Lung microvascular endothelial cell (primary cell): Measurements from ENCODE around the gene PTCRA. TPM values are rescaled to one million over a fixed set of nuclear protein-coding genes. Genes with fewer than 3 reads are reported as not detected.
"Not testable (repeated sequence)": the region's sequence is repeated elsewhere in the genome, so short reads cannot be mapped to it uniquely, and the experiment has no call there.

ENCODE experiments used
- DNase-seq, 2 donors: peaks; one replicate each; pipeline versions ENCODE4 v3.0.0 to v3.0.0-alpha.2; 2010; ENCODE audit warnings: low read depth in 2 of 2
- total RNA-seq: library from RNA; depleted of rRNA; stranded (reverse); fragments of >200 nt; gene quantifications from 2 replicates; pipeline ENCODE4 v1.2.1, GENCODE V29; 2014

PTCRA gene
- total RNA-seq, 1 donor from 2014 or later = not detected

GRCh38 chr6:42902429-42903263 lies 13.2 kb upstream of the PTCRA start:
- not testable (repeated sequence) for DNase-seq

GRCh38 chr6:42904467-42904866 lies 11.4 kb upstream of the PTCRA start:
- DNase-seq = no peak

- DNase-seq = no peak
Observed at GRCh38 chr6:42907336-42907735, 8.5 kb upstream of the PTCRA start.

GRCh38 chr6:42909835-42910234 lies 6.0 kb upstream of the PTCRA start:
- DNase-seq = no peak

GRCh38 chr6:42911171-42912021 lies 4.5 kb upstream of the PTCRA start:
- no peak for DNase-seq

GRCh38 chr6:42914546-42914945 lies 1.3 kb upstream of the PTCRA start:
- no peak for DNase-seq

- DNase-seq = no peak
Observed at GRCh38 chr6:42916288-42916687, 435 bp downstream of the PTCRA start.

GRCh38 chr6:42921801-42922200 lies 5.9 kb downstream of the PTCRA start:
- DNase-seq = no peak

GRCh38 chr6:42923666-42924065 lies 7.8 kb downstream of the PTCRA start:
- peak; percentile 17 to 29 for DNase-seq

GRCh38 chr6:42925248-42925857 lies 9.5 kb downstream of the PTCRA start:
- no peak for DNase-seq

- DNase-seq = peak; percentile 96 to 97
Observed at GRCh38 chr6:42928986-42929820, 13.3 kb downstream of the PTCRA start, which contains the start of gene CNPY3. CNPY3 (plus strand) TSS chr6:42929480; CDS start chr6:42929571, 91 bp downstream.

- DNase-seq = peak in 1 of 2 donors; percentile 68
Observed at GRCh38 chr6:42929821-42930360, 14.0 kb downstream of the PTCRA start.

GRCh38 chr6:42932412-42932811 lies 16.6 kb downstream of the PTCRA start:
- DNase-seq = no peak

- no peak for DNase-seq
Observed at GRCh38 chr6:42933205-42933604, 17.4 kb downstream of the PTCRA start.

GRCh38 chr6:42935322-42935721 lies 19.5 kb downstream of the PTCRA start:
- peak in 1 of 2 donors; percentile 40 for DNase-seq

- DNase-seq = no peak
Observed at GRCh38 chr6:42936398-42936797, 20.5 kb downstream of the PTCRA start.

GRCh38 chr6:42937548-42938427 lies 21.9 kb downstream of the PTCRA start:
- DNase-seq = no peak

- no peak for DNase-seq
Observed at GRCh38 chr6:42938428-42938796, 22.6 kb downstream of the PTCRA start.

GRCh38 chr6:42938987-42939809 lies 23.3 kb downstream of the PTCRA start:
- DNase-seq = no peak
